Fibroblast of lung (primary cell): ENCODE data around the gene PPP2R5C. TPM values are rescaled to one million over a fixed set of nuclear protein-coding genes. Genes with fewer than 3 reads are reported as not detected.

Experiments used
- DNase-seq, 2 donors: peaks; one replicate each; pipeline versions ENCODE4 v3.0.0 to v3.0.0-alpha.2; 2010; ENCODE audit warnings: low read depth in 2 of 2
- H2AFZ ChIP-seq: 2 replicates; pipeline ENCODE4 v1.5.1; 2012; ENCODE audit warnings: low read length, control low read depth, inconsistent platforms
- H3K27ac ChIP-seq: 2 replicates; pipeline ENCODE4 v1.5.1; 2011; ENCODE audit warnings: low read length, control low read depth; ENCODE audit not compliant: insufficient read depth
- H3K27me3 ChIP-seq: 2 replicates; pipeline ENCODE4 v1.5.1; 2011; ENCODE audit warnings: mild to moderate bottlenecking, low read length; ENCODE audit not compliant: control insufficient read depth, insufficient read depth
- H3K36me3 ChIP-seq: 2 replicates; pipeline ENCODE4 v1.5.1; 2011; ENCODE audit warnings: low read length; ENCODE audit not compliant: control insufficient read depth, insufficient read depth
- H3K4me1 ChIP-seq: 2 replicates; pipeline ENCODE4 v1.5.1; 2011; ENCODE audit warnings: low read length; ENCODE audit not compliant: control insufficient read depth, insufficient read depth; ENCODE audit errors: extremely low read depth
- H3K4me2 ChIP-seq: 2 replicates; pipeline ENCODE4 v1.5.1; 2011; ENCODE audit warnings: low read length, control low read depth; ENCODE audit not compliant: insufficient read depth; ENCODE audit errors: extremely low read depth
- H3K4me3 ChIP-seq, 4 experiments: fragments of 200-600 bp in 1 of 4; sonication (generic) in 1 of 4; replicated peaks in 1 of 4; 2 replicates each; pipeline ENCODE4 v1.5.1; 2011 to 2016; ENCODE audit warnings: low read length in 4 of 4, low read depth in 3 of 4, mild to moderate bottlenecking in 3 of 4, control low read depth in 2 of 4, inconsistent platforms in 1 of 4, mixed read lengths in 1 of 4; ENCODE audit not compliant: insufficient read depth in 1 of 4; ENCODE audit errors: control extremely low read depth in 1 of 4
- H3K79me2 ChIP-seq: 2 replicates; pipeline ENCODE4 v1.5.1; 2012; ENCODE audit warnings: mild to moderate bottlenecking, low read length, inconsistent platforms; ENCODE audit not compliant: control insufficient read depth, insufficient read depth
- H3K9ac ChIP-seq: 2 replicates; pipeline ENCODE4 v1.5.1; 2011; ENCODE audit warnings: mild to moderate bottlenecking, low read length, control low read depth; ENCODE audit not compliant: insufficient read depth
- H3K9me3 ChIP-seq: 2 replicates; pipeline ENCODE4 v1.5.1; 2012; ENCODE audit warnings: low read depth, low read length; ENCODE audit not compliant: control insufficient read depth, insufficient read depth
- H4K20me1 ChIP-seq: 2 replicates; pipeline ENCODE4 v1.5.1; 2011; ENCODE audit warnings: low read length; ENCODE audit not compliant: control insufficient read depth, insufficient read depth; ENCODE audit errors: extremely low read depth
- CTCF ChIP-seq, 2 donors: IDR thresholded peaks in 1 of 2; conservative IDR thresholded peaks in 1 of 2; 1 replicate in 1 of 2; 2 replicates in 1 of 2; pipeline ENCODE4 v1.5.1; 2011 to 2012; ENCODE audit warnings: low read length in 2 of 2, control low read depth in 1 of 2, inconsistent platforms in 1 of 2, low read depth in 1 of 2, mild to moderate bottlenecking in 1 of 2
- EZH2 ChIP-seq: IDR thresholded peaks from 2 replicates; pipeline ENCODE4 v1.5.1; 2012; ENCODE audit warnings: low read length, control low read depth, mild to moderate bottlenecking; ENCODE audit errors: missing control alignments
- polyA plus RNA-seq, 2 donors: library from polyadenylated mRNA; depleted of rRNA in 1 of 2; stranded (reverse) in 1 of 2; unstranded in 1 of 2; fragments of >200 nt; gene quantifications; 2 replicates each; pipeline ENCODE4 v1.2.1, GENCODE V29; 2011 to 2012; ENCODE audit warnings: missing spikeins in 1 of 2
- total RNA-seq: library from RNA; depleted of rRNA; stranded (reverse); fragments of >200 nt; gene quantifications from 2 replicates; pipeline ENCODE4 v1.2.1, GENCODE V29; 2014

The PPP2R5C gene
- total and polyA plus RNA-seq, 2 donors (not counting 1 experiment from before 2014, with no cell fraction given): 86.0 to 116 TPM

GRCh38 chr14:101821528-101821927 lies 60.0 kb downstream of the PPP2R5C start:
- no peak overlapping the region for H3K4me2 ChIP-seq
- H2AFZ ChIP-seq: no peak overlapping the region
- H3K36me3 ChIP-seq: peaks cover 2% of the 10 kb centered on the region
- H3K4me1 ChIP-seq: peaks cover 12% of the 10 kb centered on the region
- TF ChIP-seq CTCF (conservative IDR thresholded peaks at IDR 0.05 in 1 of 2, IDR thresholded peaks at IDR 0.05 in 1 of 2; ENCODE audit: low read depth in 1 of 2, low read length in 2 of 2) (no peak), EZH2 (no peak)
- H3K27ac ChIP-seq: no peak overlapping the region
- H3K4me3 ChIP-seq: no peak overlapping the region
- H3K9me3 ChIP-seq: no peaks in the 10 kb centered on the region
- DNase-seq: no peak
- no peaks in the 10 kb centered on the region for H3K27me3 ChIP-seq
- H4K20me1 ChIP-seq: peaks cover 1% of the 10 kb centered on the region
- H3K79me2 ChIP-seq: peaks cover 79% of the 10 kb centered on the region
- no peak overlapping the region for H3K9ac ChIP-seq

GRCh38 chr14:101823066-101823465 lies 61.6 kb downstream of the PPP2R5C start:
- DNase-seq: peak in 1 of 2 donors; percentile 73
- Histone ChIP-seq H3K9me3 (no peaks in the 10 kb centered on the region), H3K79me2 (peaks cover 79% of the 10 kb centered on the region), H3K4me3 (peak overlapping the region in 3 of 4 experiments; percentile 0 to 41 (median 25)), H4K20me1 (peaks cover 1% of the 10 kb centered on the region), H3K27me3 (no peaks in the 10 kb centered on the region), H3K9ac (no peak overlapping the region), H3K36me3 (peaks cover 2% of the 10 kb centered on the region), H3K4me1 (peaks cover 12% of the 10 kb centered on the region), H3K4me2 (peak overlapping the region; percentile 58), H2AFZ (no peak overlapping the region), H3K27ac (peak overlapping the region; percentile 93)
- TF ChIP-seq CTCF (conservative IDR thresholded peaks at IDR 0.05 in 1 of 2, IDR thresholded peaks at IDR 0.05 in 1 of 2; ENCODE audit: low read depth in 1 of 2, low read length in 2 of 2) (no peak), EZH2 (no peak)

- peak overlapping the region in 2 of 4 experiments; percentile 25 to 41 for H3K4me3 ChIP-seq
- no peaks in the 10 kb centered on the region for H3K27me3 ChIP-seq
- H3K36me3 ChIP-seq: peaks cover 2% of the 10 kb centered on the region
- H3K4me1 ChIP-seq: peaks cover 12% of the 10 kb centered on the region
- peak overlapping the region; percentile 93 for H3K27ac ChIP-seq
- peaks cover 1% of the 10 kb centered on the region for H4K20me1 ChIP-seq
- TF ChIP-seq EZH2 (no peak), CTCF (conservative IDR thresholded peaks at IDR 0.05 in 1 of 2, IDR thresholded peaks at IDR 0.05 in 1 of 2; ENCODE audit: low read depth in 1 of 2, low read length in 2 of 2) (no peak)
- peaks cover 78% of the 10 kb centered on the region for H3K79me2 ChIP-seq
- H2AFZ ChIP-seq: no peak overlapping the region
- H3K9ac ChIP-seq: no peak overlapping the region
- peak in 1 of 2 donors; percentile 22 for DNase-seq
- H3K4me2 ChIP-seq: peak overlapping the region; percentile 58
- H3K9me3 ChIP-seq: no peaks in the 10 kb centered on the region
Observed at GRCh38 chr14:101823511-101824120, 62.1 kb downstream of the PPP2R5C start.
